K562 (cell line): Measurements from ENCODE around the gene GNA15. TPM values are rescaled to one million over a fixed set of nuclear protein-coding genes. Genes with fewer than 3 reads are reported as not detected.

Source experiments
- CBX8 ChIP-seq: fragments of 200-600 bp; sonication (generic); IDR thresholded peaks from 2 replicates; pipeline ENCODE4 v1.6.1; 2012; ENCODE audit warnings: borderline replicate concordance, mixed run types, low read depth, mild to moderate bottlenecking, moderate library complexity, mixed read lengths, low read length, control low read depth, inconsistent platforms; ENCODE audit not compliant: poor library complexity, severe bottlenecking; ENCODE audit errors: extremely low read depth
- CEBPB ChIP-seq: fragments of 450-650 bp; IDR thresholded peaks from 2 replicates; pipeline ENCODE4 v1.6.1; 2016; ENCODE audit warnings: missing genetic modification characterization, missing compliant biosample characterization
- DIDO1 ChIP-seq: fragments of 450-650 bp; IDR thresholded peaks from 2 replicates; pipeline ENCODE4 v1.6.1; 2016; ENCODE audit warnings: low read depth, missing biosample characterization, missing genetic modification characterization
- DLX4 ChIP-seq: fragments of 250-450 bp; sonication (Bioruptor Pico); IDR thresholded peaks from 2 replicates; pipeline ENCODE4 v1.6.1; 2021; ENCODE audit warnings: mild to moderate bottlenecking
- E2F6 ChIP-seq, 2 experiments: IDR thresholded peaks; 2 replicates each; pipeline ENCODE4 v1.6.1; 2011; ENCODE audit warnings: borderline replicate concordance in 1 of 2, control low read depth in 1 of 2, low read depth in 1 of 2, low read length in 1 of 2, mild to moderate bottlenecking in 1 of 2, mixed read lengths in 1 of 2, moderate library complexity in 1 of 2; ENCODE audit not compliant: insufficient read depth in 1 of 2, insufficient read length in 1 of 2, poor library complexity in 1 of 2, severe bottlenecking in 1 of 2; ENCODE audit errors: extremely low read depth in 1 of 2
- GATAD2A ChIP-seq: fragments of 450-650 bp; IDR thresholded peaks from 2 replicates; pipeline ENCODE4 v1.6.1; 2017
- GATAD2B ChIP-seq: fragments of 450-650 bp; IDR thresholded peaks from 2 replicates; pipeline ENCODE4 v1.6.1; 2017; ENCODE audit warnings: mild to moderate bottlenecking, borderline replicate concordance
- HCFC1 ChIP-seq: IDR thresholded peaks from 2 replicates; pipeline ENCODE4 v1.6.1; 2012; ENCODE audit warnings: low read depth, low read length, improper control_type of control experiment
- ILF3 ChIP-seq: fragments of 450-650 bp; IDR thresholded peaks from 2 replicates; pipeline ENCODE4 v1.6.1; 2018; ENCODE audit warnings: antibody characterized with exemption, mild to moderate bottlenecking, moderate library complexity, borderline replicate concordance
- MECOM ChIP-seq: fragments of 250-450 bp; sonication (Bioruptor Pico); IDR thresholded peaks from 2 replicates; pipeline ENCODE4 v1.8.0; 2022; ENCODE audit warnings: inconsistent platforms
- RCOR1 ChIP-seq, 2 experiments: IDR thresholded peaks; 2 replicates each; pipeline ENCODE4 v1.6.1; 2012; ENCODE audit warnings: low read depth in 2 of 2, low read length in 2 of 2, borderline replicate concordance in 1 of 2, improper control_type of control experiment in 1 of 2
- SAP30 ChIP-seq: fragments of 200-600 bp; sonication (generic); IDR thresholded peaks from 2 replicates; pipeline ENCODE4 v1.6.1; 2012; ENCODE audit warnings: borderline replicate concordance, low read depth, mild to moderate bottlenecking, moderate library complexity, low read length, control low read depth, inconsistent platforms; ENCODE audit not compliant: insufficient read depth, poor library complexity, severe bottlenecking
- SMAD1 ChIP-seq: fragments of 150-350 bp; IDR thresholded peaks from 2 replicates; pipeline ENCODE4 v1.6.1; 2014; ENCODE audit warnings: low read length, low read depth; ENCODE audit not compliant: partially characterized antibody
- STAG1 ChIP-seq: sonication (generic); formaldehyde crosslinking; IDR thresholded peaks from 2 replicates; pipeline ENCODE4 v1.5.0; 2020; ENCODE audit warnings: missing genetic modification reagents, borderline replicate concordance
- TSHZ1 ChIP-seq: fragments of 250-450 bp; sonication (Bioruptor Pico); IDR thresholded peaks from 2 replicates; pipeline ENCODE4 v1.4.0; 2020; ENCODE audit warnings: mild to moderate bottlenecking, moderate library complexity
- ZEB2 ChIP-seq: fragments of 450-650 bp; IDR thresholded peaks from 2 replicates; pipeline ENCODE4 v1.6.1; 2016
- ZFX ChIP-seq: sonication (generic); formaldehyde crosslinking; IDR thresholded peaks from 2 replicates; pipeline ENCODE4 v1.8.0; 2022; ENCODE audit warnings: mild to moderate bottlenecking, missing genetic modification reagents, moderate library complexity
- ZNF23 ChIP-seq: fragments of 250-450 bp; sonication (Bioruptor Pico); IDR thresholded peaks from 2 replicates; pipeline ENCODE4 v1.4.0; 2020; ENCODE audit warnings: mild to moderate bottlenecking
- ZNF277 ChIP-seq: fragments of 250-450 bp; sonication (Bioruptor Pico); IDR thresholded peaks from 2 replicates; pipeline ENCODE4 v1.8.0; 2022; ENCODE audit warnings: inconsistent platforms, mild to moderate bottlenecking, moderate library complexity, borderline replicate concordance
- polyA plus RNA-seq, 8 experiments: library from polyadenylated mRNA; depleted of rRNA in 4 of 8; stranded (reverse) in 5 of 8; unstranded in 3 of 8; fragments of >200 nt; fragmentation: Nextera tagmentation in 2 of 8; fragmentation: Illumina TruSeq in 1 of 8; extraction: Ambion mirVana in 2 of 8; extraction: Trizol in 1 of 8; gene quantifications; 2 replicates each; pipeline versions ENCODE4 v1.2.1 to v1.2.3, GENCODE V29; 2011 to 2014; ENCODE audit warnings: inconsistent platforms in 1 of 8, missing spikeins in 1 of 8
- total RNA-seq, 7 experiments: library from RNA; depleted of rRNA in 6 of 7; stranded (reverse); fragments of >200 nt in 6 of 7; fragmentation: Illumina TruSeq in 2 of 7; extraction: Trizol in 2 of 7; gene quantifications; 2 replicates each; pipeline versions ENCODE4 v1.2.1 to v1.2.3, GENCODE V29; 2011 to 2021; ENCODE audit warnings: low replicate concordance in 1 of 7

The GNA15 gene
- total and polyA plus RNA-seq, 9 of the 15 experiments (the other 6 are each of a cell fraction or from before 2014, with no cell fraction given), result 0.03 to 0.24 (median 0.11) TPM; not detected in 1

- TF ChIP-seq SAP30, result peak; percentile 82
- TF ChIP-seq CEBPB (tag), result no peak
- TF ChIP-seq STAG1 (CRISPR knock-in tag), result no peak
- no peak for TF ChIP-seq CBX8
- TF ChIP-seq ZFX, result peak; percentile 33; the same call in 1 of the 2 replicates
- TF ChIP-seq SMAD1, result no peak
- TF ChIP-seq GATAD2A, result no peak
- TF ChIP-seq ZEB2, result no peak
- no peak for TF ChIP-seq RCOR1 (IDR thresholded peaks at IDR 0.05; ENCODE audit: borderline replicate concordance in 1 of 2, low read depth in 2 of 2, low read length in 2 of 2)
- TF ChIP-seq ILF3, result no peak
- TF ChIP-seq TSHZ1, result no peak
- no peak for TF ChIP-seq DIDO1
- TF ChIP-seq ZNF277, result no peak
- TF ChIP-seq E2F6 (IDR thresholded peaks at IDR 0.05; ENCODE audit: borderline replicate concordance in 1 of 2, extremely low read depth in 1 of 2, insufficient read depth in 1 of 2, insufficient read length in 1 of 2, low read depth in 1 of 2, low read length in 1 of 2, poor library complexity in 1 of 2, severe bottlenecking in 1 of 2), result peak in 1 of 2 experiments; percentile 64
- TF ChIP-seq HCFC1, result no peak
- TF ChIP-seq GATAD2B, result no peak
- TF ChIP-seq DLX4 (CRISPR knock-in tag), result no peak
- TF ChIP-seq MECOM (CRISPR knock-in tag), result no peak
- TF ChIP-seq ZNF23, result no peak
These were observed 50.4 kb downstream of the GNA15 start (continued) for GRCh38 chr19:3186160-3186688.
